Endothelial cell of umbilical vein (primary cell): ENCODE measurements around the gene NR3C2. TPM values are rescaled to one million over a fixed set of nuclear protein-coding genes. Genes with fewer than 3 reads are reported as not detected.
A peak's percentile ranks its signal among the peaks of the same experiment; 100 is the strongest.

Experiments
- BruUV-seq: library from RNA; stranded (reverse); fragments of 400-500 nt; replicated peaks from 2 replicates; lab custom pipeline; 2021; lab: Mats Ljungman, UMichigan
- CTCF ChIA-PET: fragments of 300-600, 350-600 bp; sonication (Branson Sonifier 250); formaldehyde crosslinking; loops from one replicate; lab custom pipeline; 2021; ENCODE audit warnings: antibody characterized with exemption, inconsistent platforms; lab: Charles Lee
- POLR2A ChIA-PET: fragments of 300-600, 350-600 bp; sonication (Branson Sonifier 250); formaldehyde crosslinking; loops from one replicate; lab custom pipeline; 2021; ENCODE audit warnings: antibody characterized with exemption, inconsistent platforms; lab: Charles Lee
- DNase-seq: peaks from one replicate; pipeline ENCODE4 v3.0.0-alpha.2; 2011; ENCODE audit warnings: low read depth, low spot score
- FAIRE-seq: peaks from 2 replicates; lab custom pipeline; 2011; peaks lifted over from hg19 to GRCh38; lab: Jason Lieb, UNC
- H2AFZ ChIP-seq: 2 replicates; pipeline ENCODE4 v1.6.0; 2012; ENCODE audit warnings: low read depth, low read length, control low read depth, inconsistent platforms
- H3K27ac ChIP-seq: 2 replicates; pipeline ENCODE4 v1.5.1; 2011; ENCODE audit warnings: low read depth, mild to moderate bottlenecking, control low read depth, low read length, moderate library complexity; ENCODE audit not compliant: insufficient read depth
- H3K27me3 ChIP-seq, 2 experiments: 2 replicates each; pipeline versions ENCODE4 v1.6.0 to v1.6.1; 2011; ENCODE audit warnings: low read length in 2 of 2, mixed read lengths in 1 of 2; ENCODE audit not compliant: control insufficient read depth in 2 of 2, insufficient read depth in 2 of 2
- H3K36me3 ChIP-seq, 2 experiments: 2 replicates in 1 of 2; 3 replicates in 1 of 2; pipeline ENCODE4 v1.5.1; 2011; ENCODE audit warnings: low read length in 2 of 2, mild to moderate bottlenecking in 1 of 2, moderate library complexity in 1 of 2; ENCODE audit not compliant: control insufficient read depth in 2 of 2, insufficient read depth in 2 of 2; ENCODE audit errors: extremely low read depth in 1 of 2
- H3K4me1 ChIP-seq: 3 replicates; pipeline ENCODE4 v1.5.1; 2011; ENCODE audit warnings: mild to moderate bottlenecking, low read length; ENCODE audit not compliant: control insufficient read depth, insufficient read depth; ENCODE audit errors: extremely low read depth
- H3K4me2 ChIP-seq: 2 replicates; pipeline ENCODE4 v1.6.1; 2011; ENCODE audit warnings: low read length, control low read depth, mixed read lengths; ENCODE audit not compliant: insufficient read depth
- H3K4me3 ChIP-seq, 3 experiments: fragments of 200-600 bp in 1 of 3; sonication (generic), shearing (Covaris generic) in 1 of 3; replicated peaks in 1 of 3; 2 replicates each; pipeline ENCODE4 v1.5.1; 2011 to 2016; ENCODE audit warnings: control low read depth in 3 of 3, low read length in 3 of 3, mild to moderate bottlenecking in 2 of 3, inconsistent platforms in 1 of 3, low read depth in 1 of 3, moderate library complexity in 1 of 3; ENCODE audit not compliant: insufficient read depth in 1 of 3
- H3K79me2 ChIP-seq: 2 replicates; pipeline ENCODE4 v1.6.0; 2012; ENCODE audit warnings: low read length, inconsistent platforms; ENCODE audit not compliant: control insufficient read depth, insufficient read depth
- H3K9ac ChIP-seq: replicated peaks from 2 replicates; pipeline ENCODE3; 2011; ENCODE audit warnings: low read length, control low read depth; ENCODE audit not compliant: insufficient read depth; ENCODE audit errors: extremely low read depth
- H3K9me1 ChIP-seq: replicated peaks from 3 replicates; pipeline ENCODE4 v1.6.0; 2011; ENCODE audit warnings: mild to moderate bottlenecking, low read length; ENCODE audit not compliant: control insufficient read depth, insufficient read depth; ENCODE audit errors: extremely low read depth
- H3K9me3 ChIP-seq: replicated peaks from 2 replicates; pipeline ENCODE4 v1.5.1; 2012; ENCODE audit warnings: low read length, inconsistent platforms; ENCODE audit not compliant: control insufficient read depth, insufficient read depth
- H4K20me1 ChIP-seq: replicated peaks from 2 replicates; pipeline ENCODE3; 2011; ENCODE audit warnings: mild to moderate bottlenecking, low read length; ENCODE audit not compliant: control insufficient read depth, insufficient read depth; ENCODE audit errors: extremely low read depth
- CTCF ChIP-seq, 2 donors: IDR thresholded peaks; 1 replicate in 1 of 2; 2 replicates in 1 of 2; pipeline ENCODE4 v1.5.1; 2011; ENCODE audit warnings: low read length in 2 of 2, mild to moderate bottlenecking in 2 of 2, moderate library complexity in 2 of 2, control low read depth in 1 of 2, inconsistent platforms in 1 of 2, low read depth in 1 of 2; ENCODE audit not compliant: insufficient read depth in 1 of 2; ENCODE audit errors: extremely low read depth in 1 of 2
- EZH2 ChIP-seq: IDR thresholded peaks from 2 replicates; pipeline ENCODE4 v1.6.1; 2012; ENCODE audit warnings: borderline replicate concordance, low read depth, mild to moderate bottlenecking, moderate library complexity, low read length, inconsistent platforms; ENCODE audit not compliant: severe bottlenecking
- FOS ChIP-seq: IDR thresholded peaks from 2 replicates; pipeline ENCODE4 v1.6.1; 2011; ENCODE audit warnings: mild to moderate bottlenecking, low read length, moderate library complexity, borderline replicate concordance; ENCODE audit not compliant: insufficient read depth
- GATA2 ChIP-seq: IDR thresholded peaks from 2 replicates; pipeline ENCODE4 v1.7.0; 2011; ENCODE audit warnings: low read depth, mild to moderate bottlenecking, moderate library complexity, mixed read lengths, low read length; ENCODE audit not compliant: insufficient read length, insufficient read depth
- JUN ChIP-seq: IDR thresholded peaks from 2 replicates; pipeline ENCODE4 v1.6.1; 2011; ENCODE audit warnings: borderline replicate concordance, low read depth; ENCODE audit not compliant: insufficient read length, insufficient read depth
- MAX ChIP-seq: IDR thresholded peaks from 2 replicates; pipeline ENCODE4 v1.6.1; 2011; ENCODE audit not compliant: insufficient read depth, insufficient read length
- MYC ChIP-seq: IDR thresholded peaks from one replicate; pipeline ENCODE4 v1.6.1; 2011; ENCODE audit warnings: mild to moderate bottlenecking, low read depth, low read length
- POLR2A ChIP-seq: IDR thresholded peaks from 2 replicates; pipeline ENCODE4 v1.6.1; 2012; ENCODE audit warnings: low read depth, mild to moderate bottlenecking, control low read depth, low read length
- POLR2AphosphoS5 ChIP-seq: IDR thresholded peaks from 2 replicates; pipeline ENCODE4 v1.6.1; 2012; ENCODE audit warnings: low read depth, mild to moderate bottlenecking, control low read depth, low read length, moderate library complexity; ENCODE audit not compliant: insufficient read depth
- dilution Hi-C: fragments of 300-500 bp; cut with MboI; formaldehyde crosslinking; loops from one replicate; pipeline ENCODE4 v1.15.0; 2019; ENCODE audit warnings: low sequenced_read_pairs; ENCODE audit not compliant: extremely low pct_ligation_motif_present
- intact Hi-C: fragments of 100-400 bp; cut with micrococcal nuclease; formaldehyde crosslinking; loops from one replicate; pipeline ENCODE4 v1.10.0; 2022
- polyA plus RNA-seq, 4 experiments: library from polyadenylated mRNA; depleted of rRNA in 3 of 4; stranded (reverse) in 3 of 4; unstranded in 1 of 4; fragments of >200 nt; gene quantifications; 2 replicates each; pipeline versions ENCODE4 v1.2.1 to v1.2.3, GENCODE V29; 2011 to 2012; ENCODE audit warnings: missing spikeins in 1 of 4
- total RNA-seq: library from RNA; stranded (reverse); gene quantifications from 2 replicates; pipeline ENCODE4 v1.2.3, GENCODE V29; 2021

NR3C2 gene
- total and polyA plus RNA-seq, 2 donors (not counting 3 experiments of a cell fraction or from before 2014, with no cell fraction given): 4.8 to 16.4 TPM

- ChIA-PET POLR2A (no interaction called here), CTCF (interaction anchor here (1.3 to 2.0 kb wide), 2 partner anchors 9 to 26 kb away, joined by 4 to 7 read pairs; no protein-coding TSS in a partner anchor)
- no TSS peak for BruUV-seq
These were observed 374.8 kb downstream of the NR3C2 start for GRCh38 chr4:148067301-148067916.

More at GRCh38 chr4:148067301-148067916, 374.8 kb downstream of the NR3C2 start:
- Histone ChIP-seq H2AFZ (no peak overlapping the region), H3K4me2 (no peak overlapping the region), H3K9ac (no peak overlapping the region), H3K36me3 (peaks cover 2 to 3% of the 10 kb centered on the region in 2 experiments), H3K4me3 (no peak overlapping the region), H4K20me1 (no peaks in the 10 kb centered on the region), H3K9me1 (no peaks in the 10 kb centered on the region), H3K27me3 (no peaks in the 10 kb centered on the region), H3K9me3 (no peaks in the 10 kb centered on the region), H3K27ac (no peak overlapping the region), H3K4me1 (no peaks in the 10 kb centered on the region), H3K79me2 (no peaks in the 10 kb centered on the region)
- intact Hi-C loops: loop anchor here (2.0 kb wide), 1 partner anchor 83 kb away; no protein-coding TSS in a partner anchor
- TF ChIP-seq EZH2 (no peak), MYC (no peak), JUN (no peak), GATA2 (no peak), CTCF (IDR thresholded peaks at IDR 0.05; ENCODE audit: extremely low read depth in 1 of 2, insufficient read depth in 1 of 2, low read depth in 1 of 2, low read length in 2 of 2) (no peak), POLR2A (no peak), POLR2AphosphoS5 (no peak), FOS (no peak), MAX (no peak)
- FAIRE-seq (no peak), DNase-seq (peak; percentile 46)
- dilution Hi-C loops: no loop called here
